CD4-positive, alpha-beta memory T cell (primary cell): ENCODE data around the gene NRCAM. TPM values are rescaled to one million over a fixed set of nuclear protein-coding genes. Genes with fewer than 3 reads are reported as not detected.

Experiments used
- CTCF ChIA-PET: fragments of 350-600 bp; sonication (Branson Sonifier 250); formaldehyde crosslinking; loops from one replicate; lab custom pipeline; 2021; ENCODE audit warnings: inconsistent platforms; ENCODE audit not compliant: partially characterized antibody; lab: Charles Lee
- POLR2A ChIA-PET: fragments of 350-600 bp; sonication (Branson Sonifier 250); formaldehyde crosslinking; loops from one replicate; lab custom pipeline; 2021; ENCODE audit not compliant: partially characterized antibody; lab: Charles Lee
- DNase-seq, 5 donors: peaks; one replicate each; pipeline versions ENCODE4 v3.0.0 to v3.0.0-alpha.2; 2020 to 2022; ENCODE audit warnings: mixed read lengths in 1 of 5
- H3K27ac ChIP-seq: one replicate; pipeline ENCODE4 v1.7.0; 2013; ENCODE audit warnings: low read depth, low read length
- H3K27me3 ChIP-seq: 2 replicates; pipeline ENCODE4 v1.7.0; 2013; ENCODE audit warnings: mild to moderate bottlenecking, low read length, moderate library complexity; ENCODE audit not compliant: insufficient read depth
- H3K36me3 ChIP-seq: 2 replicates; pipeline ENCODE4 v1.7.0; 2013; ENCODE audit warnings: mild to moderate bottlenecking, low read length, moderate library complexity; ENCODE audit not compliant: insufficient read depth
- H3K4me1 ChIP-seq: 2 replicates; pipeline ENCODE4 v1.7.0; 2013; ENCODE audit warnings: mild to moderate bottlenecking, low read length, moderate library complexity; ENCODE audit not compliant: insufficient read depth
- H3K4me3 ChIP-seq, 2 donors: one replicate each; pipeline ENCODE4 v1.7.0; 2013; ENCODE audit warnings: low read length in 2 of 2, mild to moderate bottlenecking in 1 of 2
- H3K9me3 ChIP-seq, 2 donors: one replicate each; pipeline ENCODE4 v1.7.0; 2013; ENCODE audit warnings: low read length in 2 of 2, control low read depth in 1 of 2; ENCODE audit not compliant: control insufficient read depth in 1 of 2
- H3K27ac Mint-ChIP-seq, 7 donors: one replicate each; pipeline ENCODE4 v1.8.0; 2020 to 2021; ENCODE audit warnings: mixed read lengths in 7 of 7, mild to moderate bottlenecking in 6 of 7, inconsistent platforms in 3 of 7, moderate library complexity in 3 of 7
- H3K27me3 Mint-ChIP-seq, 2 donors: one replicate each; pipeline ENCODE4 v1.8.0; 2020 to 2021; ENCODE audit warnings: mixed read lengths in 2 of 2
- H3K36me3 Mint-ChIP-seq, 2 donors: one replicate each; pipeline ENCODE4 v1.8.0; 2020 to 2021; ENCODE audit warnings: mixed read lengths in 2 of 2, inconsistent platforms in 1 of 2, mild to moderate bottlenecking in 1 of 2
- H3K4me1 Mint-ChIP-seq, 4 donors: one replicate each; pipeline ENCODE4 v1.8.0; 2020 to 2021; ENCODE audit warnings: mixed read lengths in 4 of 4, mild to moderate bottlenecking in 1 of 4
- H3K4me3 Mint-ChIP-seq, 8 donors: one replicate each; pipeline ENCODE4 v1.8.0; 2020 to 2021; ENCODE audit warnings: mixed read lengths in 8 of 8, mild to moderate bottlenecking in 7 of 8, moderate library complexity in 6 of 8, inconsistent platforms in 3 of 8
- H3K9me3 Mint-ChIP-seq, 8 donors: one replicate each; pipeline ENCODE4 v1.8.0; 2020 to 2021; ENCODE audit warnings: mixed read lengths in 8 of 8, mild to moderate bottlenecking in 5 of 8, inconsistent platforms in 3 of 8, moderate library complexity in 1 of 8
- intact Hi-C: fragments of 100-400 bp; cut with micrococcal nuclease; formaldehyde crosslinking; loops from one replicate; pipeline ENCODE4 v1.15.1; 2023
- polyA plus RNA-seq, 2 donors: library from polyadenylated mRNA; unstranded; fragments of 300-500 nt; fragmentation: Illumina TruSeq; gene quantifications; one replicate each; pipeline ENCODE4 v1.2.3, GENCODE V29; 2021
- total RNA-seq, 2 experiments: library from RNA; stranded (reverse); gene quantifications; one replicate each; pipeline ENCODE4 v1.2.3, GENCODE V29; 2021

Gene NRCAM
- total and polyA plus RNA-seq, 4 experiments from 2014 or later = 0.22 to 0.41 (median 0.32) TPM; not detected in 1

DNA sequence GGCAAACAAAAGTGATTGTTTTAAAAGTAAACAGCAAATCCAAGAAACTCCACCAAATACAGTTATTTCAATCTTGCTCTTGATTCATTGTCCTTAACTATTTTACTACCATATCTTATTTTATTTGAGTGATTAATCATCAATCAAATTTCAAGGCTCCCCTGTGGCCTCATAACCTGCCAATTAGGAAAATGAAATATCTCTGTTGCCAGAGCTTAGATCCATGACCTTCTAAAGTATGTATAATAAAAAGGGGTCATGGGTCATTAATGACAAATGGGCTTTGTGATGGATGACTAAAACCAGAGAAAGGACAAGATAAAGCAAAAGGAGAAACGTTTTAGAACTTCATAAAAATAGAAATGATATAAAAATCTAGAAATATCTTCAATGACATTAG lies 28.5 kb downstream of the NRCAM start:
- ChIA-PET CTCF (no interaction called here), POLR2A (no interaction called here)
- Mint-ChIP-seq H3K27ac (no peak overlapping the region), H3K4me3 (no peak overlapping the region), H3K27me3 (peaks cover 18% of the 10 kb centered on the region in 2 donors), H3K4me1 (no peaks in the 10 kb centered on the region), H3K9me3 (no peaks in the 10 kb centered on the region), H3K36me3 (no peaks in the 10 kb centered on the region)
- Histone ChIP-seq H3K4me1 (no peaks in the 10 kb centered on the region), H3K27ac (no peak overlapping the region), H3K27me3 (no peaks in the 10 kb centered on the region), H3K4me3 (no peak overlapping the region), H3K36me3 (no peaks in the 10 kb centered on the region), H3K9me3 (no peaks in the 10 kb centered on the region)
- intact Hi-C loops = no loop called here
- DNase-seq = no peak

DNA sequence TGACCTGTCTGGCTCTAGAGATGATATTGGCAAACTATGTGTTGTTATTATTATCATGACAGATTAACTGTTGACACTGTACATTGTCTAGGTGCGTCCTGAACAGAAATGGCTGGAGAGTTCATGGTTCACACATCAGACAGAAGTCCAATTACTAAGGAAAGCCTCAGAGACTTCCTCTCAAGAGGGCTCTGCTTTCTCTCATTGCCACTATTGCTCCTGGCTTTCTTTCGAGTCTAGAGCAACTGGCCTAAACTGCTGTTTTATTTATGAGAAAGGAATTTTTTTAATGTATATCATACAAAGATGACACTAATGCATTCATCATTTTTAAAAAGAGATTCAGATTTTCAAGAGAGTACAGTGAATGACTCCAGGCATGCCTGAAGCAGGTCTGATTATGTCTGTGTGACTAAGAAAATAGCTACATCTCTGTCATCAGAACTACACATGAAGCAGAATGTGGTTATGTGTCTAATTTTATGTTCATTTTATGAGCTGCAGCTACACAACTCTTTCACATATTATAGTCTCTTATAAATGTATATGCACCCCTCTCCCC lies 30.4 kb downstream of the NRCAM start:
- DNase-seq = no peak
- no peaks in the 10 kb centered on the region for H3K36me3 Mint-ChIP-seq
- H3K9me3 ChIP-seq = no peaks in the 10 kb centered on the region
- no peaks in the 10 kb centered on the region for H3K9me3 Mint-ChIP-seq
- H3K4me1 ChIP-seq = no peaks in the 10 kb centered on the region
- no peak overlapping the region for H3K27ac ChIP-seq
- H3K4me3 ChIP-seq = no peak overlapping the region
- no peaks in the 10 kb centered on the region for H3K4me1 Mint-ChIP-seq
- intact Hi-C loops = no loop called here
- CTCF ChIA-PET = no interaction called here
- peaks cover 3% of the 10 kb centered on the region for H3K27me3 ChIP-seq
- H3K36me3 ChIP-seq = no peaks in the 10 kb centered on the region
- H3K27me3 Mint-ChIP-seq = peaks cover 15 to 19% of the 10 kb centered on the region in 2 donors
- H3K27ac Mint-ChIP-seq = no peak overlapping the region
- no peak overlapping the region for H3K4me3 Mint-ChIP-seq
- POLR2A ChIA-PET = no interaction called here

DNA sequence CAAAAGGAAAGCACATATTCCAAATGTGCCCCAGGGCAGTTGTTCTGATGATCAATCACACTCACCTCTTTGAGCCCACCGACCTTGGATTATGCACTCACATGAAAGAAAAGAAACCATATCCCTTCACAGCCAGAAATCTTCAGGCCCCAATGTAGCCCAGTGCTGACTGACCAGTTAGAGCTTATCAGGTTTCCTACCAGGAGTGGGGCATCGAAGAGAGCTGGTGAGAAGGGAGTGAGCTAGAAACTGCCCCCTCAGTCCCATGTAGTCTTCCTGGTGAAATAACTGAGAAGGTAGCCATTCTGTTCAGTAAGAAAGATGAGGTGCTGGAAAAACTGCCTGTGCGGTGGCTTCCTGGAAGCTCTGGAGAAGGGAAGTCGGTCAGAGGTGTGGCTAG lies 32.2 kb downstream of the NRCAM start:
- Mint-ChIP-seq H3K4me1 (peaks cover 0 to 3% (median 1%) of the 10 kb centered on the region in 4 donors), H3K9me3 (no peaks in the 10 kb centered on the region)

DNA sequence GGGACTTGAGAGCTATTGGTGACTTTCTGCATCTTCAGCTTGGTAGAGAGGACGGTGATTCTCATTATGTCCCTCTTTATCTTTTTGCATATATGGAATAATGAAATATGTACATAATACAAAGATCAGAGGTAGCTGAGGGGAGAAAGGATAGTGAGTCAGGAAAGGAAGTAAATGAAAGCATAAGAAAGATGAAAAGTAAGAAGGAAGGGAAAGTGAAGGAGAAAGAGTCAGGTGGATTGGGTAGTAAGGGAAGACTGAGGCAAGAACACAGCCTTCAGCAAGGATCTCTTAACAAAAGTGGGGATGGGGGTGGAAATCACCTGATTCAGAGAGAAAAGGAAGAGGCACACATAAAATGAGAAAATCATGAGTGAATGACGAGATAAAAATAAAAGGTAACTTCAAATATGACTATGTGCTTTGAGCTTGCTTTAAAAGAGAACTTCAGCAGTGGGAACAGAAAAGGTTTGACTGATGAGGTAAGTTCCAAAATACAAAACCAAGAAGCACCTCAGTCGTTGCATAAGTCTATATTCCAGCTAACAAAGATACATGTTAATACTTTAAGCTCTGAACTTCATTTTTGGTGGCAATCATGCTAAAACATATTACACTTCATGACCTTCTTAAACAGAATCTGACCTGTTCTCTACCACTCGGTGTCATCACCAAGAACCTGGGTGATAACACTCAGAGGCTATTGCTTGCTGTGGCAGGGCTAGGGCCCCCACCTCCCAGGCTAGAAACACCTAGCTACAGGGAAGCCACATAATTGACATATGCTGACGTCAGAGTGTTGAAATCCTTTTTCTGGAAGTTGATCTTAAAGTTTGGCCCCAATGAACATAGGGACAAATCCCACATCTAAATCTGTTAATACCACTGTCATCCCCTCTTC lies 32.9 kb downstream of the NRCAM start:
- H3K36me3 Mint-ChIP-seq = no peaks in the 10 kb centered on the region
- ChIA-PET CTCF (interaction anchor here (0.8 kb wide), 1 partner anchor 14 kb away, joined by 3 read pairs; no protein-coding TSS in a partner anchor), POLR2A (no interaction called here)
- no peak overlapping the region for H3K27ac Mint-ChIP-seq
- H3K36me3 ChIP-seq = no peaks in the 10 kb centered on the region
- H3K4me1 ChIP-seq = no peaks in the 10 kb centered on the region
- H3K4me3 ChIP-seq = no peak overlapping the region
- no peak for DNase-seq
- no peaks in the 10 kb centered on the region for H3K9me3 ChIP-seq
- peaks cover 0 to 3% (median 2%) of the 10 kb centered on the region in 4 donors for H3K4me1 Mint-ChIP-seq
- H3K9me3 Mint-ChIP-seq = peaks cover 0 to 2% (median 0%) of the 10 kb centered on the region in 8 donors
- no peak overlapping the region for H3K27ac ChIP-seq
- H3K4me3 Mint-ChIP-seq = no peak overlapping the region
- intact Hi-C loops = no loop called here
- H3K27me3 ChIP-seq = peaks cover 3% of the 10 kb centered on the region
- peaks cover 20 to 24% of the 10 kb centered on the region in 2 donors for H3K27me3 Mint-ChIP-seq

More for the DNA sequence above, 32.2 kb downstream of the NRCAM start:
- ChIA-PET CTCF (interaction anchor here (0.8 kb wide), 1 partner anchor 14 kb away, joined by 3 read pairs; no protein-coding TSS in a partner anchor), POLR2A (no interaction called here)
- intact Hi-C loops = no loop called here
- Histone ChIP-seq H3K4me3 (no peak overlapping the region), H3K27me3 (peaks cover 3% of the 10 kb centered on the region), H3K36me3 (no peaks in the 10 kb centered on the region), H3K4me1 (no peaks in the 10 kb centered on the region), H3K9me3 (no peaks in the 10 kb centered on the region), H3K27ac (no peak overlapping the region)
- no peak overlapping the region for H3K27ac Mint-ChIP-seq
- DNase-seq = no peak
- no peak overlapping the region for H3K4me3 Mint-ChIP-seq
- H3K27me3 Mint-ChIP-seq = peaks cover 18 to 21% of the 10 kb centered on the region in 2 donors
- no peaks in the 10 kb centered on the region for H3K36me3 Mint-ChIP-seq

DNA sequence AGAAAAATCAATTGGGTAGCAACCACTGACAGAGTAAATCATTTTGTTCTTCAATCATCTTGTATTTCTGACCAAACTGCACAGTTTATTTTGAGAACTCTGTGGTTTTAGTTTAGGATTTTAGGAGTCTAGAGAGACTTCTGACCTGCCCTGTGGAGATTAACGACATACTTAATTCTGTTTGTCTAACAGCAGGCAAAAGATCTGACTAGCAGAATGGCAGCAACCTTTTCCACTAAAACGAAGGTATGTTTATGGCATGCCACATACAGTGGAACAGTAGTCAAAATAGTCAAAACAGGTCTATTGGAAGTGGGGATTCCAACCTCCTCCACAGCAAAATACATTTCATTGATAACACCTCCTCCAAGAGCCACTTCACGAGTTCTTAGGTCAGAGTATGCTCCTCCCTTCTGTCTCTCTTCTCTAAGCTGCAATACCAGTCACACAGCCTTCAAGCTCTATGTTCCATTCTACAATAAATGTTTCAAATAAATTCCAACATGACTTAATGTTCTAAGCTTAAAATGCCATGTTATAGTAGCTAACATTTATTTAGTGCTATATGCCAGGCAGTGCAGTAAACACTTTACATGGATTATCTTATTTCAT lies 34.4 kb downstream of the NRCAM start:
- peaks cover 0 to 3% (median 2%) of the 10 kb centered on the region in 4 donors for H3K4me1 Mint-ChIP-seq
- Histone ChIP-seq H3K27me3 (peaks cover 3% of the 10 kb centered on the region), H3K9me3 (no peaks in the 10 kb centered on the region), H3K36me3 (no peaks in the 10 kb centered on the region), H3K4me3 (no peak overlapping the region), H3K27ac (no peak overlapping the region), H3K4me1 (no peaks in the 10 kb centered on the region)
- no peak overlapping the region for H3K4me3 Mint-ChIP-seq
- intact Hi-C loops = no loop called here
- peaks cover 0 to 2% (median 0%) of the 10 kb centered on the region in 8 donors for H3K9me3 Mint-ChIP-seq
- POLR2A ChIA-PET = no interaction called here
- CTCF ChIA-PET = interaction anchor here (0.8 kb wide), 1 partner anchor 8 kb away, joined by 3 read pairs; no protein-coding TSS in a partner anchor
- H3K36me3 Mint-ChIP-seq = no peaks in the 10 kb centered on the region
- H3K27me3 Mint-ChIP-seq = peaks cover 26 to 31% of the 10 kb centered on the region in 2 donors
- no peak overlapping the region for H3K27ac Mint-ChIP-seq
- no peak for DNase-seq

DNA sequence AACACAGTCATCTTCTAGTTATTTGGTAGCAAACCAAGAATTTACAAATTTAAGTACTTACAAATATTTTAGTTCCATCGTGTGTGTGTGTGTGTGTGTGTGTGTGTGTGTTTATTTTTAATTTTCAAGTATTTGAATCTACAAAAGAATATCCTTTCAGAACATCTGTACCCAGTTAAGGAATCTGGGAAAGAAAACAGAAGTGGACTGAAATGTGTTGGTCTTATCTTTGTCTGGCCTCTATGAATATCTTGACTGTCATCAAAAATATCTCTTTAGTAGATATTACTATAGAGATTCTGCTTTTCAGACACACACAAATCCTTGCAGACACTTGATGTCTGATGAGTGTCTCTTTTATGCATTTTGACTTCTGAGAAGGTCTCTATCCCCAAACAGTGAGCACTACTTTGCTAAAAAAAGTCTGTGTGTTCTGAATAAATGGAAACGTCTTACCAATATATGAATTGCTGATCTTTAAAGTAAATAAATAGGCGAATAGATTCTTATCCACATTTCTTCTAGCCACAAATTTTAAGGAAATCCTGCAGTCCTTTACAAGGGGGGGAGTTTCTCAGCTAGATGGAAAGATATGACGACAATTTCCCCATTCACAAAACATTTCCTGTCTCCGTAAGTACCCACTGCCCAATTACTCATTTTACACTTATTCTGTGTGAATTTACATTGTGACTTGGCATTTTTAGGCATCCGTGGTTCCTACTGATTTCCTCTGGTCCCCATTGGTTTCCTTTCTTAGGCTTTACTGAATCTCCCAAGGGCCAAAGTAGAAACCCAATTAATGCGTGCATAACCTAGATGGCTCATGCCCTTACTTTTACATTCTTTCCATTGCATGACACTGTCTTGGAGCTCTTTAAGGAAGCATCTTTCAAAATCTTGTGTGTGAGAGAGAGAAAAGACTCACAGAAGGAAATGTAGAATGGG lies 36.0 kb downstream of the NRCAM start:
- Histone ChIP-seq H3K27me3 (peaks cover 3% of the 10 kb centered on the region), H3K9me3 (no peaks in the 10 kb centered on the region), H3K36me3 (no peaks in the 10 kb centered on the region), H3K4me1 (no peaks in the 10 kb centered on the region), H3K4me3 (no peak overlapping the region), H3K27ac (no peak overlapping the region)
- CTCF ChIA-PET = no interaction called here
- H3K4me3 Mint-ChIP-seq = no peak overlapping the region
- no peaks in the 10 kb centered on the region for H3K36me3 Mint-ChIP-seq
- peaks cover 0 to 8% (median 3%) of the 10 kb centered on the region in 4 donors for H3K4me1 Mint-ChIP-seq
- H3K27me3 Mint-ChIP-seq = peaks cover 25 to 43% of the 10 kb centered on the region in 2 donors
- POLR2A ChIA-PET = no interaction called here
- H3K27ac Mint-ChIP-seq = no peak overlapping the region
- DNase-seq = no peak
- intact Hi-C loops = no loop called here
- peaks cover 0 to 2% (median 0%) of the 10 kb centered on the region in 8 donors for H3K9me3 Mint-ChIP-seq
